GM21786 (cell line): ENCODE data around the gene EIF2B2.

Experiments
- ATAC-seq: cut with Tn5 transposase; IDR thresholded peaks from one replicate; pipeline ENCODE4 v1.9.1; 2021; ENCODE audit not compliant: unreplicated experiment

The EIF2B2 gene

GRCh38 chr14:75002392-75003249 lies at the start of gene EIF2B2:
EIF2B2 (plus strand) TSS chr14:75002921; CDS start chr14:75002991, 70 bp downstream.
- peak; percentile 98 for ATAC-seq

- ATAC-seq, result no peak
Measured at GRCh38 chr14:74953686-74954085, 49.0 kb upstream of the EIF2B2 start.

- no peak for ATAC-seq
Measured at GRCh38 chr14:74954232-74954946, 48.3 kb upstream of the EIF2B2 start.

GRCh38 chr14:74954947-74955228 lies 47.8 kb upstream of the EIF2B2 start:
- ATAC-seq, result no peak

- no peak for ATAC-seq
Measured at GRCh38 chr14:74955229-74956026, 47.3 kb upstream of the EIF2B2 start, which contains the start of gene PGF. PGF (minus strand) TSS chr14:74955597; CDS start chr14:74955242, 355 bp downstream.

GRCh38 chr14:74956027-74956279 lies 46.8 kb upstream of the EIF2B2 start:
- no peak for ATAC-seq

GRCh38 chr14:74956280-74957072 lies 46.2 kb upstream of the EIF2B2 start:
- no peak for ATAC-seq

- ATAC-seq, result no peak
Measured at GRCh38 chr14:74959596-74960180, 43.0 kb upstream of the EIF2B2 start.

GRCh38 chr14:74960736-74961135 lies 42.0 kb upstream of the EIF2B2 start:
- no peak for ATAC-seq

- no peak for ATAC-seq
Measured at GRCh38 chr14:74961238-74961911, 41.3 kb upstream of the EIF2B2 start.

- no peak for ATAC-seq
Measured at GRCh38 chr14:74962046-74962445, 40.7 kb upstream of the EIF2B2 start.

- no peak for ATAC-seq
Measured at GRCh38 chr14:74962493-74962892, 40.2 kb upstream of the EIF2B2 start.

GRCh38 chr14:74963178-74963704 lies 39.5 kb upstream of the EIF2B2 start:
- no peak for ATAC-seq

GRCh38 chr14:74963705-74964271 lies 38.9 kb upstream of the EIF2B2 start:
- no peak for ATAC-seq

- no peak for ATAC-seq
Measured at GRCh38 chr14:74964787-74965485, 37.8 kb upstream of the EIF2B2 start.

GRCh38 chr14:74965486-74966153 lies 37.1 kb upstream of the EIF2B2 start:
- no peak for ATAC-seq

GRCh38 chr14:74968811-74969210 lies 33.9 kb upstream of the EIF2B2 start:
- ATAC-seq, result no peak

- ATAC-seq, result no peak
Measured at GRCh38 chr14:74973003-74973653, 29.6 kb upstream of the EIF2B2 start.
